HG02840 (cell line): Measurements from ENCODE around the gene HECW1.
"Not testable (repeated sequence)": the region's sequence is repeated elsewhere in the genome, so short reads cannot be mapped to it uniquely, and the experiment has no call there.

Source experiments
- ATAC-seq: cut with Tn5 transposase; IDR thresholded peaks from one replicate; pipeline ENCODE4 v1.9.1; 2021; ENCODE audit warnings: mild to moderate bottlenecking, moderate library complexity, moderate number of reproducible peaks; ENCODE audit not compliant: unreplicated experiment, low FRiP score

The HECW1 gene

DNA sequence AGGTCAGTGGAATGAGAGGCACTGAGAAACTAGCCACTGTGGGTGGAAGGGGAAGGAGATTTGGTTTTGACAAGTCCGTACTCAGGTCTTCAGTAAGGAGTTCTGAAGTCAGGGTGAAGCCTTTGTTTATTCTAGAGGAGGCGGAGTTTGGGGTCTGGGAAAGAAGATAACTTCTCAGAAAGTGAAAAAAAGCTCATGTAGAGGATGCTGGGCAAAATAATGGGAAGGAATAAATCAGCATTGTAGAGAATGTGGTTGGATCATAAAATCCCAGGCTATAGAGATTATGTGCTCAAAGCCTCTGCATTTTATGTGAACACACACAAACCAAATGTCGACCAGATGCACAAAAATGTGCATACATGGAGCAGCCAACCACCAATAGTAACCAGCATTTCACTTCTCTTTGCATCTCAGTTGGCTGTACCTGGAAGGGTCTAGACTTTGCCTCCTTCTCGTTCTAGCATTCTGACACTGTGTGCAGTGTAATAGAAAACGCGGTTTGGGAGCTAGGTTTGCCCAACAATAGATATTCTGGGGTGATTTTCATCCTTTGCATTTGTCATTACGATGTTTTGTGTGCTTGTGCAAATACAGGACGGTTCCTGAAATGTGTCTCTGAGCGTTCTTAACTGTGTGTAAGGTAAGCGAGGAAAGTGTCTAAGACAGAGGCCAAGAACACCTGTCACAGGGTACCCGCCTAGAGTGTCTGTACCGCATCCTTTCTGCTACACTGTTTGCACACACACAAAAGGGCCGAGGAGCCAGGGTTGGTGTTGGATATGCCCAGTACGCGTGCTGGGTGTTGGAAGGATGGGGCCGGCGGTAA, 603 bp upstream of the HECW1 start:
- no peak for ATAC-seq

DNA sequence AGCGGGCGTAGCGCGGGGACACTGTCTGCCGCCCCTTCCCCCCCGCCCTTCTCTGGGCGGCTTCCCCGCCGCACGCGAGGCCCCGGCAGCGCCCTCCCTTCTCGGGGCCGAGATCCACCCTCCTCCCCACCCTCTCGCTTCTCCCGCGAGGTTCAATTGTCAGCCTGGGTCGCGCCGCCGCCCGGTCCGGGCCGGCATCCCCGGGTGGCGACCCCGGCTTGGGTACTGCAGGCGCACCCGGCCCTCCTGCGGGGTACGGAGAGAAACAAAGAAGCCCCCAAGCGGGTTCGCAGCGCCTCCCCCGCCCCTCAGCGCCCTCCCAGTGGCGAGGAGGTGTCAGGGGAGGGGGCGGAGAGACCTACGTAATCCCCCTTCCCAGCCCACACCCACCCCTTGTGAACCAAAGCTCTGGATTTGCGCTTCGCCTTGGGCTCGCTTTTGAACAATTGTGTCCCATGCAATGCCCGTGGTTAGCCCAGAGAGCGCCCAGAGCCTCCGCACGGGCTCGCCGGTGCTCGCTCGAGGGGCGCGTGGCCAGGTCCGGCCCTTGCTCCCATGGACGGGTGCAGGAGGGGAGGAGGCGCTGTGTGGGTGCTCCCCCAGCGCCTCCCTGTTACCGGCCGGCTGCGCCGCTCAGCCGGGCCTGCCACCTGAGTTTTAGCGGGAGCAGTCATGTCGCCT, 634 bp downstream of the HECW1 start:
- no peak for ATAC-seq

DNA sequence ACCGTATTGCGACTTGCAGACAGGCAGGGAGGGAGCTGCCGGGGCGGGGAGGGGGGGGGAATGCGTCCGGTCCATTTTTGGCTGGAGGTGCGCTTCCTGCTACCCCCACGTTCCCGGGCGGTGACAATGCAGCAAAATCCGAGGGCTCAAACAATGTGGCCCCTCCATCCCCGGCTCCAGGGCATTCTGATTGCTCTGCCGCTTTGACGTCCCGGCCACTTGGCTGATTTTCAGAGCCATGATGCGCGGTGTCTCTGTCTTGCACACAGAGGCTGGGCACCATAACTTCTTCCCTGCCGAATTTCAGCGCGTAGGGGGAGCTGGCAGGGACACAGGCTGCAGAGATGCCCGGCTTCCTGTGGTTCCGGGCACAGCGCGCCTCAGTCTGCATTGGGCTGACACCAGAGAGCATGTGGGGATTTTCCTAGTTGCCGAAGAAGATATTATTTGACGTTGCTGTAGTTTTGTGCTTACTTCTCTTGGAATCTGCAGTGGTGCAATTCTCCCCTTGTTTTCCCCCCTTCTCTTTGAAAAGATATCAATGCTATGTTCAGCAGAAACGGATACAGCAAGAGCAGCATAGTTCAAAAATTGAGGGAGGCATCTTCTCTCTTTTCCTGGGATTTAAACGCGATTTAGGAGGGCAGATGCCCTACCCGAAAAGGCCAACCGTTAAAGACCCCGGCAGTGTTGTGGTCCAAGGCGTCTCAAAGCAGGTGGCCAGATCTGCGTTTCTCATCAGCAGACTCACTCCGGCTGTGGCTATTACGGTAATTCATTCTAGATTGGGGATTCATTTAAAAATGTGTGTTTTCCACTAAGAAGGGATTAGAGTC, 1.4 kb downstream of the HECW1 start:
- ATAC-seq = no peak

DNA sequence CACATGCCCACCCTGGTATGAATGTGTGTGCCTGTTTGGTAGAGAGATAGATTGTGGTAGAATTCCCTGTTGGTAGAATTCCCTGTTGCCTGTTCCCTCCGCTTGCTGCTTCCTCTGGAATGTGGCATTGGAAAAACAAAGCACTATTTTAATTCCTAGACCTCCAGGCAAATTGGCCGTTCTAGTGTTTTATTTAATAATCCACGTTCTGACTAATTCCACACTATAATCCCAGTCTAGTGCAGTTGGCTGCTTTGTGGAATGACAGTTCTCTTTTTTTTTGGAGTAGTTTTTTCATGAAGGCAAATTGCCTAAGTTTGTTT, 2.0 kb downstream of the HECW1 start:
- no peak for ATAC-seq

DNA sequence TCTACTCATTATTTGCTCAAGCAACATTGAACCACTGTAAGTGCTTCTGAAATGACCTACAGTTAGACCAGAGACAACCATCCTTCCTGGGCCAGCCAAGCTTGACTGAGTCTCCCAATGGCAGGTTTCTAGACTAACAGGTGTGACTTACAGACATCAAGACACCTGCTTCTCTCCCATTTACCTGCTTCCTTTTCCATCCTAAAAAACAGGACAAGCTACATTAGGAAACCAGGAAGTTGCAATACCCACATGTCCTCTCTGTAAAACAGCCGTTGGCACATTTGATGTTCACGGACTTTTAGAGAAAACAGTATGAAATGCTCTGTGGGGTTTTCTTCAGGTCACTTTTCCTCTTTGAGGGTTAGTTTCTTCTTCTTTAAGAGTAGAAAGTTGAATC, 4.0 kb downstream of the HECW1 start:
- no peak for ATAC-seq

DNA sequence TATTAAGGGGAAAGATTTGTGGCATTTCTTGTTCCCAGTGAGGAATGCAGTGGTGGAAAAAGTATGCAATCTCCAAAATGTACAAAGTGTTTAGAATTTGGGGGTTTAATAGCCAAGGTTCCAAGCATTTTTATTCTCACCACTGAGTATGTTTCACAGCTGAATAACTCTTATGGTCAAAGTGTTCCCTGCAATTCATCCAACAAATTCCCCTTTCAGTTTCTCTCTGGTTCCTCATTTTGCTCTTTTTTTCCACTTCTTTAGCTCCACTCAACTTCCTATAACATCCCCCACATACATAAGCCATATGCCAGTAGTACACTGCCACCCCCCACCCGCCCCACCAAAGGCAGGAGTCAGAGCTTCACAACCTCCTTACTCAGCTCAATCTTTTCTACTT, 4.6 kb downstream of the HECW1 start:
- no peak for ATAC-seq

DNA sequence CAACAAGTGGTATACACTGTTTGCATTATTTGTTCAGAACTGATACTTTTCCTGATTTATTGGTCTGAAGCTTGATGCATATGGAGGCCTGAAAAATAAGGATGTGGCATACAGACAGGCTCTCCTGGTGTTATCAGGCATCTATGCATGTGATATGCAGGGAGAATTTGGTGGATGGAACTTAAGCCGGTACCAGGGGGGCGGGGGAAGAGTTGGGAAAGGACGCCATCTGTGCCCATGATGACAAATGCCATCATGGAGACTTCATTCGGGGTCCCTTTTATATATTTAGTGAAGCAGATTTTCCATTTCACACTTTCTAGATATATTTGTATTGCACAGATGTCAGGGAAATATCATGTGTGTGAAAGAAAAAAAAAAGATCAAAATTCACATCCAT, 5.4 kb downstream of the HECW1 start:
- no peak for ATAC-seq

DNA sequence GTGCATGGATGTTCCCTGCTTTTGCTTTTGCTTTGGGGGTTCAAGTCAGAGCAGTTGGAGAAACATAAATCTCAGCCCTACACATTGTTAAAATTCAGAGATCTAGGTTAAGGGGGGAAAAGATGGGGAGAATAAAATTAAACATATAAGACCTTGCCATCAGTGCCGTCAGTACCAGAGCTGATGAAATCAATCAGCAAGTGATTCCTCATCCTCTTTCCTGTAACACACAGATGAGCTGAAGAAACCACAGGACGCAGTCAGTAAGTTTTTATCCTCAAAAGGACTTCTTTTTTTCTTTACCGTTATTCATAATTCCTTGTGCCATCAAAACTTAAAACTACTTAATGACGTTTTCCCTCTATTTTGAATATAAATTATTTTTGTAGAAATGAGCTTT, 5.9 kb downstream of the HECW1 start:
- ATAC-seq = no peak

DNA sequence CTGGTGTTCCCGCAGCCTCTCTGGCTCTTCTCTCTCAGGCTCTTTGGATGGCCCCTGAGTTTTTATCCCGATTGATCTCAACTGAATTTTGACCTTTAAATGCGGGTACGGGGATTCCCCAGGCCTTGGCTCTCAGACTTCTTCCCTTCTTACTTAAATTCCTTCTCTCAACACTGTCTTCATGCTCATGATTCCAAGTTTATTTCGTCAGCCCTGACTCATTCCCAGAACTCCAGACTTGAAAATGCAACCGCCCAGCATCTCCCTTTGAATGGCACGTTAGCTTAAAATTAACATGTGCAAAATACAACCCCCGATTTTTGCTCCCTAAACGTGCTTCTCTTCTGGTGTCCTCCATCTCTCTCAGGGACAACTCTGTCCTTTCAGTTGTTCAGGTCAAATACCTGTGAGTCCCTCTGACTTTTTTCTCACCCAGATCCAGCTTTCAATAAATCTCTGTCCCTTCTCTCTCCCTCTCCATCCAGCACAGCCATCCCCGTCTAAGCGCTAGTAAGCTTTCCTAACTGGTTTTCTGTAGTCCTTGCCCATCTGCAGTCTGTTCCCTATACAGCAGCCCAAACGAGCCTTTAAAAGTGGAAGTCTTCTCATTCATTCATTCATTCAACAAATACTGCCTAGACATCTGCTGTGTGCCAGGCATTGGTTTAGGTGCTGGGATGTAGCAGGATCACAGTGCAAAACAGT, 7.1 kb downstream of the HECW1 start:
- ATAC-seq = no peak

DNA sequence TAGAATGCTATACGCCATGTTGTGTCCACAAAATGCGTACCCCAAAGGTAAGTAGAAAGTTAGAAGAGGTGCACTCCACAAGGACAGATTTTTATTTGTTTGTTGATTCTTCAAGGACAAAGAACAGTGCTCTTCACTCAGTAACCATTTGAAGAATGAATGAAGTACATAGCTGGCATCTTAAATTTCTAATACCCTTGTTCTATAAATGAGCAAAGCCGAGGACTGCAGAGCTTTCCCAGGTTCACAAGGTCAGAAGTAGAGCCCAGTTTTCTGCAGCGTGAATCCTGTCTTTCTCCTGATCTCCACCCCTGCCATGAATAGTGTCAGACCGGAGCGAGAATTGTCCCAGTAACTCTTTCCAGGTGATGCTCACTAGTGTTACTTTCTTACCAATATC, 9.5 kb downstream of the HECW1 start:
- ATAC-seq = no peak

DNA sequence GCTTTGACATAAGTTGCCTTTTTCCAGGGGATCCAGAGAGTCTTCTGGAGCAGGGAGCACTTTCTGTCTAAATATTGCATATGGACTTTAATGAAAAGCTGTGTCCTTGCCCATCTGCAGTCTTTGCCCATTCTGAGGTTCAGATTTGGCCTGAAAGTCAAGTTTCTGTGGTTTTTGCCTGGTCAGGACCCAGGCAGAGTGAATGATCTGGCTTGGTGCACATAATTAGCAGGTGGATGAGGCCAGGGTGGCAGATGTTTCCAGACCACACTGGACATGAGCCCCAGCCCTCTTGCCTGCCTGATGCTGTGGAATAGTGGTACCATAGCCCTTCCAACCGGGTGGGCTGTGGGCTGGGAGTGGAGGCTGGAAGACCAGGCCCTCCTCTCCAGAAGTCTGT, 11.0 kb downstream of the HECW1 start:
- no peak for ATAC-seq

DNA sequence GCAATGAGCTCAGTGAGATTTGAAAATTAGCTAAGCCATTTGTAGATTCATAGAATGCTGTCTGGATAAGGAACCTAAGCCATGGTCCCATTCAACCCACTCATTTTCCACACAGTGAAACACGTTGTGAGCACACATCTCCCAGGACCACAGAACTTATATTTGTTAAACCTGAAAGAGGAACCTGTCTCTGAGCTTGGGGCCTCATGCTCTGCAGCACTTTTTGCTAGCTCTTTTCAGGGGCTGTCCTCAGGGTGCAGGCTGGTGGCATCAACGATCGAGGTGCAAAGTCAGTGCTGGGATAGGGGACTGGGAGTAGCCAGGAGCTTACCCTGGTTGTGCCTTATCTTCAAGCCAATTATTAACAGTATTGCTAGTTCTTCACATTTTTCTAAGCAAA, 11.9 kb downstream of the HECW1 start:
- no peak for ATAC-seq

DNA sequence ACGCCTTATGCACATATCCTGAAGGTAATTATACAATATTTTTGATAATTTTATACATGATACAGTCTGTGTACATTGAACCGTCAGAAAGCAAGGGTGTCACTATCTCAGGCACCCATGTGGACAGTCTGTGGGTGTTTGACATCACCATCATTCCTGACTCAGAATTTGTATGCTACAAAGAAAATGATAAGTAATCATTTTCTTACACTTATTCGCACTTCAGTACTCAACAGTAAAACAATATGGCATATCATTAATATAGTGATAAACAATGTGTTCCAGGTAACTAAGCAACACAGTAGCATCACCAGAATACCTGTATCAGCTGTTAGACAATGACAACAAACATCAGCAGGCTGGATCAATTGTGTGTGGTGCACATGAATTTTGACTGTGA, 17.9 kb downstream of the HECW1 start:
- ATAC-seq = no peak

DNA sequence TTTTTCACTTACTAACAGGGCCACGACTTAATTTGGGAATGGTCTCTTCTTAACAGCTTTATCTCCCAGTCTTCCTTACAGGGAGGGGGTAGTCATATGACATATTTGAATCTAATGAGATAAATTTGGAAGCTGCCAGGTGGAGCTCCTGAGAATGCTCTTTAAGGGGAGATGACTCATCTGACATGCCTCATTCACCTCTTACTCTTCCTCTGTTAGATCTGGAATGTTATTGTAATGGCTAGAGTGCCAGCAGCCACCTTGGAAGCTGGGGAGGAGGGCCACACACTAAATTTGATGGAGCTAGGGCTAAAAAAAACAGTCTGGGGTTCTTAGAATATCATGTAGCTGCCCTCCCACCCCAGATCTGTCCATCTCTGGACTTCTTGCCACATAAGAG, 22.7 kb downstream of the HECW1 start:
- ATAC-seq = no peak

DNA sequence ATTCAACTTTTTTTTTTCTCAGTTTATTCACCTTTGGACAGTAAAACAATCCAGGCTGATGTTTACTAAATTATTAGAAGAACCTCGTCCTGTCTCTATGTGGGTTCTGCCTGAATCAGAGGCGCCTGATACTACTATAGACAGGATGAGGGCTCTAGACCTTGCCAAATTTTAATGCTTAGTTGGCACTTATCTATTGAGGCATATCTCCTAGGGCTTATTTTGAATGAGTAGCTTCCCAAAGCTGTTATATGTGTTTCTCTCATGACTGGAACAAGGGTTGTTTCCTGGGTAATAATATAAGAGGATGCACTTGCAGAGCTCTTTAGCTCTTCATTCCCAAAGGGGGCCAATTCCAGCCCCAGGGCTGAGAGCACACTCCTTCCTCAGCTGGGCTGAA, 23.6 kb downstream of the HECW1 start:
- no peak for ATAC-seq

DNA sequence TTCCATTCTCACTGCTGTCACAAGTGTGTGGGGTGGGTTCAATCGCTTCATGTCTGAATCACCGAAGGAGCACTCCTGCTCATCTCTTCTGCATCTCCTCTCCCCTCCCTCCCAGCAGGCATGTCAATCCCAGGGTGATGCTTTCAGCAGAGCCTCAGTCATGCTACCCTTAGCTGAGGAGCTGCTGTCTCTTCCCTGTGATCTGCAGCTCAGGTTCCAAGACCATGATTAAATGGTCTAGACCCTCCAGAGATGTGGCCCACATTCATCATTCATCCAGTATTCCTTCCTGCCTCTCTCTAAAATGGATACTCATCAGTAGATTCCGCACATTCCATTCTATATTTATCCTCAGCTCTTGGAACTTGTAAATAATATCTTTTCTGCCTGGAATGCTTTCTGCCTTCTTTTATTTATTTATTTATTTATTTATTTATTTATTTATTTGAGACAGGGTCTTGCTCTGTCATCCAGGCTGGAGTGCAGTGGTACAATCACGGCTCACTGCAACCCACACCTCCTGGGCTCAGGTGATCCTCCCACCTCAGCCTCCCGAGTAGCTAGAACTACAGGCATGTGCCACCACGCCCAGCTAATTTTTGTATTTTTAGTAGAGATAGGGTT, 24.8 kb downstream of the HECW1 start:
- not testable (repeated sequence) for ATAC-seq

DNA sequence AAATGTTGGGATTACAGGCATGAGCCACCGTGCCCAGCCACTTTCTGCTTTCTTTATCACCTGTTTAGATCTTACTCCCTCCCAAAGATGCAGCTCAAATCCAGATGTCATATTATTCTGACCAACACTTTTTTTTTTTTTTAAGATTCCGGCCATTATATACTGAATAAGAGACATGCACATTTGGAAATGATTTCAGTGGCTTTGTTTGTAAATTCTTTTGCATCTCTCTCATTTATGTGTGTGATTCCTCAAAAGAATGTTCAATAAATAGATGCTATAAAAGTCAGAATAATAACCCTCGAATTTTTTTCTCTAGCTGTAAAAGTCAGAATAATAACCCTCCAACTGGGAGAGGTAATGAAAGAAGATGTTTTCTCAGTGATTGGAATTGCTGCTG, 25.4 kb downstream of the HECW1 start:
- ATAC-seq = no peak

DNA sequence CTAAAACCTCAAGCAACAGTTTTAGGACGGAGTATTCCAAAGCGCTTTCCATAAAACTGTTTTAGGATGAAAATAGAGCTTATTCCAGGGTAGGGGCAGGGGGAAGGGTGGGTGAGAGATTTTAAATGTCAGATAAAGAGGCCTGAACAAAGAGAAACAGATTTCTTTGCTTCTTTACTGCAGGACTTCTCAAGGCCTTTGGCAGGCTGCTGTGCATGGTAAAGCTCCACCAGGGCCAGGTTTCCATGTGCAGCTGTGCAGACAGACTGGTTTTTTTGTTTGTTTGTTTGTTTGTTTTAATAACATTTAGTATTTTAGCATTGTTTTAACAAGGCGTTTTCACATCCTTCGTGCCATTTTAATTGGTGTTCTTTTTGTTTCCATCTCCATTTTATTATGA, 26.3 kb downstream of the HECW1 start:
- no peak for ATAC-seq

DNA sequence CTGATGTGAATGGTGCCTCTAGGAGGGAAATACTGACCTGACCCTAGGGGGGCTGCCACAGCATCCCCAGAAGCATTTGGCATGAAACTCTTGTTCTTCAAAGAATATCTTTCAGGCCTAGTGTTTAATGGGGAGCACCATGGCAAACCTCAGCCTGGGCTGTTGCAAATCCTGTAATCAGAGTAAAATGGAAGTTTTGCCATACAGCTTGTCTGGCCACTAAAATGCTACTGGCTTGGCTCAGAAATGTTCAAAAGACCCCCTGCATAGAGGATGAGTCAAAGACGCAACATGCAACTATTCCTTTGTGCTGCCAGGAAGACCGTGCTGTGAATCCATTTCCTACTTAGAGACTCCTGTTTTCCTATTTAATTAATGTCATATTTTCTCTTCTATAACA, 26.7 kb downstream of the HECW1 start:
- no peak for ATAC-seq

DNA sequence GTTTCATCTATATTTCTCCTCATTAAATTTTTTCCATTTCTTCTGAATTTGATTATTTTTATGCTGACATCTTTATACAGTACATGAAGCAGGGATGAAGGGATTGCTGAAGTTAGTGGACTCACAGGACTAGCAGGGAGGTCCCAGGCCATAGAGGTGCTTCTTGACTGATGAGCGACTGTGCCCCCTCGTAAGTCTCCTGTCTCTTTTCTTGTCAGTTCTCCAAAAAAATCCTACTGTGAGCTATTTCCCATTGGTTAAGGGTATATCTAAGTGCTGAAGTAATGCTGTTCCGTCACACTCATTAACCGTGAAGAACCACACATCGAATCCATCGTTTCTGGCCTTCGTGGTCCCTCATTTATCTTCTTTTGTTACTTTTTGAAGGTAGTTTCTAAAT, 27.7 kb downstream of the HECW1 start:
- ATAC-seq = no peak
